Gastrocnemius medialis (tissue), 4 donors: Measurements from ENCODE around the gene KCP. TPM values are rescaled to one million over a fixed set of nuclear protein-coding genes. Genes with fewer than 3 reads are reported as not detected.
"Not testable (repeated sequence)": the region's sequence is repeated elsewhere in the genome, so short reads cannot be mapped to it uniquely, and the experiment has no call there.

ENCODE experiments used
- ATAC-seq, 2 donors: fragments of 150-250 bp; one replicate each; pipeline ENCODE4 v1.9.1; 2016
- DNase-seq, 2 donors: peaks; one replicate each; pipeline ENCODE4 v3.0.0-alpha.2; 2019
- H3K27ac ChIP-seq, 4 donors: fragments of 200-600 bp; sonication (generic); 1 replicate in 1 of 4; 2 replicates in 3 of 4; pipeline ENCODE4 v1.5.1; 2016 to 2018; ENCODE audit warnings: mild to moderate bottlenecking in 2 of 4, moderate library complexity in 1 of 4
- H3K27me3 ChIP-seq, 3 donors: fragments of 200-600 bp; sonication (generic) in 2 of 3; 1 replicate in 1 of 3; 2 replicates in 2 of 3; pipeline versions ENCODE4 v1.5.1 to v1.6.0; 2016 to 2019; ENCODE audit warnings: mild to moderate bottlenecking in 1 of 3, moderate library complexity in 1 of 3
- H3K36me3 ChIP-seq, 2 donors: fragments of 200-600 bp; sonication (generic) in 1 of 2; one replicate each; pipeline ENCODE4 v1.5.1; 2017 to 2018
- H3K4me1 ChIP-seq, 2 donors: fragments of 200-600 bp; sonication (generic) in 1 of 2; one replicate each; pipeline ENCODE4 v1.5.1; 2016 to 2017; ENCODE audit warnings: mild to moderate bottlenecking in 2 of 2
- H3K4me3 ChIP-seq, 4 donors: fragments of 200-600 bp; sonication (generic) in 3 of 4; 1 replicate in 1 of 4; 2 replicates in 3 of 4; pipeline ENCODE4 v1.5.1; 2016 to 2019; ENCODE audit warnings: mild to moderate bottlenecking in 2 of 4
- H3K9me3 ChIP-seq, 3 donors: fragments of 200-600 bp; sonication (generic) in 2 of 3; 1 replicate in 1 of 3; 2 replicates in 2 of 3; pipeline ENCODE4 v1.5.1; 2016 to 2019
- POLR2A ChIP-seq, 2 donors: fragments of 450-650 bp; IDR thresholded peaks; one replicate each; pipeline ENCODE4 v1.6.1; 2017; ENCODE audit warnings: antibody characterized with exemption in 2 of 2, mild to moderate bottlenecking in 2 of 2, moderate library complexity in 2 of 2
- in situ Hi-C, 4 donors: fragments of 200-750 bp; cut with MboI; loops; one replicate each; pipeline versions ENCODE4 v1.15.0 to v1.8.0; 2017; ENCODE audit warnings: low sequenced_read_pairs in 4 of 4
- intact Hi-C: fragments of 100-400 bp; cut with DNase I; formaldehyde crosslinking; loops from one replicate; pipeline ENCODE4 v1.15.1; 2023; ENCODE audit warnings: low total_unique reads
- total RNA-seq, 4 donors: library from RNA; depleted of rRNA; stranded (reverse); fragments of >200 nt; gene quantifications; one replicate each; pipeline versions ENCODE4 v1.1.0 to v1.2.3, GENCODE V29; 2016
- TF ChIP-seq, protein P1 (sequence below), 5 experiments: fragments of 450-650 bp in 3 of 5; fragments of 200-600 bp in 2 of 5; sonication (generic) in 2 of 5; IDR thresholded peaks in 4 of 5; conservative IDR thresholded peaks in 1 of 5; 1 replicate in 4 of 5; 2 replicates in 1 of 5; pipeline ENCODE4 v1.5.1; 2016 to 2019; ENCODE audit warnings: antibody characterized with exemption in 5 of 5, mild to moderate bottlenecking in 3 of 5, moderate library complexity in 3 of 5

KCP gene
- total RNA-seq, 4 donors from 2014 or later = 0.10 TPM; not detected in 3

DNA sequence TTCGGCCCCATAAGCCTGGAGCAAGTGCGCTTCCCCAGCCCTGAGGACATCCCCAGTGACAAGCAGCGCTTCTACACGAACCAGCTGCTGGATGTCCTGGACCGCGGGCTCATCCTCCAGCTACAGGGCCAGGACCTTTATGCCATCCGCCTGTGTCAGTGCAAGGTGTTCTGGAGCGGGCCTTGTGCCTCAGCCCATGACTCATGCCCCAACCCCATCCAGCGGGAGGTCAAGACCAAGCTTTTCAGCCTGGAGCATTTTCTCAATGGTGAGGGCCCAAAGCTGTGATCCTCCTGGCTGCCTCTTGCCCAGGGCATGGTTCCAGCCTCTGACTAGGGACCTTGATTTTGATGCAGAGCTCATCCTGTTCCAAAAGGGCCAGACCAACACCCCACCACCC, 37.3 kb upstream of the KCP start:
- in situ Hi-C loops (no loop called here), intact Hi-C loops (no loop called here)
- H3K27ac ChIP-seq = no peak overlapping the region
- H3K9me3 ChIP-seq = no peaks in the 10 kb centered on the region
- no peak overlapping the region for H3K4me3 ChIP-seq
- no peak for DNase-seq
- no peak for ATAC-seq
- no peaks in the 10 kb centered on the region for H3K4me1 ChIP-seq
- H3K36me3 ChIP-seq = peaks cover 0 to 7% of the 10 kb centered on the region in 2 donors
- H3K27me3 ChIP-seq = no peaks in the 10 kb centered on the region
- no peak for TF ChIP-seq POLR2A (IDR thresholded peaks at IDR 0.05)
- TF ChIP-seq, protein P1, sequence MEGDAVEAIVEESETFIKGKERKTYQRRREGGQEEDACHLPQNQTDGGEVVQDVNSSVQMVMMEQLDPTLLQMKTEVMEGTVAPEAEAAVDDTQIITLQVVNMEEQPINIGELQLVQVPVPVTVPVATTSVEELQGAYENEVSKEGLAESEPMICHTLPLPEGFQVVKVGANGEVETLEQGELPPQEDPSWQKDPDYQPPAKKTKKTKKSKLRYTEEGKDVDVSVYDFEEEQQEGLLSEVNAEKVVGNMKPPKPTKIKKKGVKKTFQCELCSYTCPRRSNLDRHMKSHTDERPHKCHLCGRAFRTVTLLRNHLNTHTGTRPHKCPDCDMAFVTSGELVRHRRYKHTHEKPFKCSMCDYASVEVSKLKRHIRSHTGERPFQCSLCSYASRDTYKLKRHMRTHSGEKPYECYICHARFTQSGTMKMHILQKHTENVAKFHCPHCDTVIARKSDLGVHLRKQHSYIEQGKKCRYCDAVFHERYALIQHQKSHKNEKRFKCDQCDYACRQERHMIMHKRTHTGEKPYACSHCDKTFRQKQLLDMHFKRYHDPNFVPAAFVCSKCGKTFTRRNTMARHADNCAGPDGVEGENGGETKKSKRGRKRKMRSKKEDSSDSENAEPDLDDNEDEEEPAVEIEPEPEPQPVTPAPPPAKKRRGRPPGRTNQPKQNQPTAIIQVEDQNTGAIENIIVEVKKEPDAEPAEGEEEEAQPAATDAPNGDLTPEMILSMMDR (IDR thresholded peaks at IDR 0.05 in 4 of 5, conservative IDR thresholded peaks at IDR 0.05 in 1 of 5) = no peak

DNA sequence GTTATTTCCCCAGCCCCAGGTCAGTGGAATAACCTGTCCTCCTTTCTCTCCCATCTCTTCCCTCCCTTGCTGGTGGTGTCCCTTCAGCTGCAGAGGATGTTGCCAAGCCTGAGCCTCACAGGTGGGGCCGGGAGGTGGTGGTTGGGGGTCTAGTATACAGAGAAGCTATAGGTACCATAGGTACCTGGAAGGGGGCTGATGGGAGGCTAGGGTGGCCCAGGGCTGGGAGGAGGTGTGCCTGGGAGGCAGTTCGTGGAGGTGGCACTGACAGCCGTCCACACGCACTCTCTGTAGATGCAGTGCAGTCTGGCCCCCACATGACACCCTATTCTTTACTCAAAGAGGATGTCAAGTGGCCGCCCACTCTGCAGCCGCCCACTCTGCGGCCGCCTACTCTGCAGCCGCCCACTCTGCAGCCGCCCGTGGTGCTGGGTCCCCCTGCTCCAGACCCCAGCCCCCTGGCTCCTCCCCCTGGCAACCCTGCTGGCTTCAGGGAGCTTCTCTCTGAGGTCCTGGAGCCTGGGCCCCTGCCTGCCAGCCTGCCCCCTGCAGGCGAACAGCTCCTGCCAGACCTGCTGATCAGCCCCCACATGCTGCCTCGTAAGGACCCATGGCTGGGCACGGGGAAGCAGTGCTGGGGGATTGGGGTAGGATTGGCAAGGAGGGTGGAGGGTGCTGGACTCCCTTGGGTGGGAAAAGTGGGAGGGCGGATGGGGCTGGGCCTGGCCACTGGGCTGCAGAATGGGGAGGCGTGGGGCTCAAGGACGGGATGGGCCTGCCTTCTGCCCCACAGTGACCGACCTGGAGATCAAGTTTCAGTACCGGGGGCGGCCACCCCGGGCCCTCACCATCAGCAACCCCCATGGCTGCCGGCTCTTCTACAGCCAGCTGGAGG, 36.7 kb upstream of the KCP start:
- H3K36me3 ChIP-seq = peaks cover 0 to under 1% of the 10 kb centered on the region in 2 donors

DNA sequence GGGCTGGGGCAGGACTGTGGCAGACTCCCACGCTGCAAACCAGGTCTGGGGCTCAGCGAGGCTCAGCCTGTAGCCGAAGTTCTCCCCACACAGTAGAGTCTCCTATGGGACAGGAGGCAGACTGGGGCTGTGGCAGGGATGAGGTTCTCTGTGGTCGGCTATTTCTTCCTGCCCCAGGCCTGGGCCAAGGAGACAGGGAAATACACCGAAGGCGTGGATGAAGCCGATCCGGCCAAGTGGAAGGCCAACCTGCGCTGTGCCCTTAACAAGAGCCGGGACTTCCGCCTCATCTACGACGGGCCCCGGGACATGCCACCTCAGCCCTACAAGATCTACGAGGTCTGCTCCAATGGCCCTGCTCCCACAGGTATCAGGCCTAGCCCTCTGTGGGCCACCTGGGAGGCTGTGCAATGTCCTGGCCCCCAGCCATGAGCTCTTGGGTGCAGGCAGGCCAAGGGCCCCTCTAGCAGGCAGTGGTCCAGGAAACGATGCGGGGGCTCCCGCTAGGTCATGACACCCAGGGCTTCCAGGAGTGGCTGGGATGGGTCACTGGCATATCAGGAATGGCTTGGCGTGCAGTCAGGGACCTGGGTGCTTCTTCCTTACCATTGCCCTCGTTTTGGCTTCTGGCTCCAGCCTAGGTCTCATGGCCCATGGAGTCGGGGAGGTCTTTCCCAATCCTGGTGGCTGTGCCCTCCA, 35.3 kb upstream of the KCP start:
- in situ Hi-C loops = no loop called here

More for the DNA sequence above, 36.7 kb upstream of the KCP start:
- TF ChIP-seq, protein P1 (IDR thresholded peaks at IDR 0.05 in 4 of 5, conservative IDR thresholded peaks at IDR 0.05 in 1 of 5) = no peak
- no peak for TF ChIP-seq POLR2A (IDR thresholded peaks at IDR 0.05)
- intact Hi-C loops = no loop called here
- DNase-seq = no peak
- H3K4me1 ChIP-seq = no peaks in the 10 kb centered on the region
- H3K9me3 ChIP-seq = no peaks in the 10 kb centered on the region
- H3K4me3 ChIP-seq = no peak overlapping the region
- no peak for ATAC-seq
- no peak overlapping the region for H3K27ac ChIP-seq
- in situ Hi-C loops = no loop called here
- H3K27me3 ChIP-seq = no peaks in the 10 kb centered on the region

DNA sequence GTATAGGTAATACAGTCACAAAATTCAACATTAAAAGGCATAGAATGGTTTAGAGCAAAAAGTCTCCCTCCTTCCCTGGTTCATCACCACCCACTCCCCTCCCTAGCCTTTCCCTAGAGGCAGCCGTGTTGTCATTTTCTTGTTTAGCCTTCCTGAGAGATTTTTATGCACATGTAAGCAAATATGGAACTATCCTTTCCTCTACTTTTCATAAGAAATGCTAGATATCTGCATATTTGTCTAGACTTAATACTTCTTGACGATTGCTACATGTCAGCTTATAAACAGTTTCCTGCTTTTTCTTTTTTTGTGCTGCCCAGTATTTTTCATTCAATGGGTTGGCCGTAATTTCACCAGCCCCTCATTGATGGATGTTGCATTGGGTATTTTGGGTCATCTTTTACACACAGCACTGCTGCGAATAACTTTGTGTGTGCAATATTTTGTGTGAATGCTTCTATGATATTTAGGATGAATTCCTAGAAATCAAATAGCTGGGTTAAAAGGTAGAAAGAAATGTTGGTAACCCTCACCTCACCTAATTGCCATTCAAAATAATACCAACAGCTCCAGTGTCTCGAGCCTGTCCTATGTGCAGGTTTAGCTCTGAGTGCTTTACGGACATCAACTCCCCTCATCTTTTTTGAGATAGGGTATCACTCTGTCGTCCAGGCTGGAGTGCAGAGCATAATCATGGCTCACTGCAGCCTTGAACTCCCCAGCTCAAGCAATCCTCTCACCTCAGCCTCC, 34.2 kb upstream of the KCP start:
- no peak for TF ChIP-seq POLR2A (IDR thresholded peaks at IDR 0.05)
- TF ChIP-seq, protein P1 (IDR thresholded peaks at IDR 0.05 in 4 of 5, conservative IDR thresholded peaks at IDR 0.05 in 1 of 5) = no peak
- no peak for DNase-seq
- no peak for ATAC-seq
- no peak overlapping the region for H3K4me3 ChIP-seq
- no peaks in the 10 kb centered on the region for H3K36me3 ChIP-seq
- in situ Hi-C loops (no loop called here), intact Hi-C loops (no loop called here)
- H3K27me3 ChIP-seq = no peaks in the 10 kb centered on the region
- no peak overlapping the region for H3K27ac ChIP-seq
- no peaks in the 10 kb centered on the region for H3K9me3 ChIP-seq
- H3K4me1 ChIP-seq = no peaks in the 10 kb centered on the region

More for the DNA sequence above, 35.3 kb upstream of the KCP start:
- no peak for DNase-seq
- Histone ChIP-seq H3K4me1 (no peaks in the 10 kb centered on the region), H3K4me3 (no peak overlapping the region), H3K9me3 (no peaks in the 10 kb centered on the region), H3K36me3 (no peaks in the 10 kb centered on the region), H3K27ac (no peak overlapping the region), H3K27me3 (no peaks in the 10 kb centered on the region)
- ATAC-seq = no peak
- TF ChIP-seq, protein P1 (IDR thresholded peaks at IDR 0.05 in 4 of 5, conservative IDR thresholded peaks at IDR 0.05 in 1 of 5) = no peak
- no peak for TF ChIP-seq POLR2A (IDR thresholded peaks at IDR 0.05)
- intact Hi-C loops = no loop called here

DNA sequence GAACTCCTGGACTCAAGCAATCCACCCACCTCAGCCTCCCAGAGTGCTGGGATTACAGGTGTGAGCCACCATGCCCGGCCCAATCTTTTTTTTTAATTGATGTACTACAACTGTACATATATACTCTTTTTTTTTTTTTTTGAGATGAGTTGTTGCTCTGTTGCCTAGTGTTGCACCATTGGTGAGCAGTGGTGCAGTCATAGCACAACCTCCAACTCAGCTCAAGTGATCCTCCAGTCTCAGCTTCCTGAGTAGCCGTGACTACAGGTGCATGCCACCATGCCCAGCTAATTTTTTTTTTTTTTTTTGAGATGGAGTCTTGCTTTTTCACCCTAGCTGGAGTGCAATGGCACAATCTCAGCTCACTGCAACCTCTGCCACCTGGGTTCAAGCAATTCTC, 32.7 kb upstream of the KCP start:
- in situ Hi-C loops, H3K4me1 ChIP-seq, ATAC-seq, DNase-seq, H3K4me3 ChIP-seq, intact Hi-C loops, H3K9me3 ChIP-seq, H3K27ac ChIP-seq, H3K36me3 ChIP-seq: not testable (repeated sequence)
- H3K27me3 ChIP-seq = peaks cover 4 to 13% (median 7%) of the 10 kb centered on the region in 3 donors
